Panc1 (cell line): Measurements from ENCODE around the gene KCND3.

Source experiments
- POLR2AphosphoS5 ChIP-seq: IDR thresholded peaks from 2 replicates; pipeline ENCODE4 v1.6.1; 2012; ENCODE audit warnings: mild to moderate bottlenecking, low read depth, low read length, moderate library complexity
- TF ChIP-seq, protein P1 (sequence below): fragments of 450-650 bp; IDR thresholded peaks from 2 replicates; pipeline ENCODE4 v1.5.1; 2017; ENCODE audit warnings: mild to moderate bottlenecking

DNA sequence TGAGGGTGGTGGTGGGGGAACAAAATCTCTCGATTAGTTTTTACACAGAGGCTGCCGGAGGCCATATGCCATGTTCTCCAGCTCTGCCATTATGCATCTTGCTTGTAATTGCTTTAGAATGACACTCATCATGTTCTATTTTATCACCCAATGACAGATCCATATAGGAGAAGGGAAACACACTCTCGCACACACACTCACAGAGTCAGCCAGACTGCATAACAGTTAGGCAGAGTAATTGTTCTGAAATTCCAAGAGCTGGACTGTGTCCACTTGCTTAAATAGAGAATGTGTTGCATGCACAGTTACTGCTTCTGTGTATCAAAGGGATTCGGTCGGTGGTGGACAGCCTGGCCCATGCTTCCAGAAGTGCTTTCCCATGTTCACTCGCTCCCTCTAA lies 30.6 kb downstream of the KCND3 start:
- no peak for TF ChIP-seq POLR2AphosphoS5
- TF ChIP-seq, protein P1, sequence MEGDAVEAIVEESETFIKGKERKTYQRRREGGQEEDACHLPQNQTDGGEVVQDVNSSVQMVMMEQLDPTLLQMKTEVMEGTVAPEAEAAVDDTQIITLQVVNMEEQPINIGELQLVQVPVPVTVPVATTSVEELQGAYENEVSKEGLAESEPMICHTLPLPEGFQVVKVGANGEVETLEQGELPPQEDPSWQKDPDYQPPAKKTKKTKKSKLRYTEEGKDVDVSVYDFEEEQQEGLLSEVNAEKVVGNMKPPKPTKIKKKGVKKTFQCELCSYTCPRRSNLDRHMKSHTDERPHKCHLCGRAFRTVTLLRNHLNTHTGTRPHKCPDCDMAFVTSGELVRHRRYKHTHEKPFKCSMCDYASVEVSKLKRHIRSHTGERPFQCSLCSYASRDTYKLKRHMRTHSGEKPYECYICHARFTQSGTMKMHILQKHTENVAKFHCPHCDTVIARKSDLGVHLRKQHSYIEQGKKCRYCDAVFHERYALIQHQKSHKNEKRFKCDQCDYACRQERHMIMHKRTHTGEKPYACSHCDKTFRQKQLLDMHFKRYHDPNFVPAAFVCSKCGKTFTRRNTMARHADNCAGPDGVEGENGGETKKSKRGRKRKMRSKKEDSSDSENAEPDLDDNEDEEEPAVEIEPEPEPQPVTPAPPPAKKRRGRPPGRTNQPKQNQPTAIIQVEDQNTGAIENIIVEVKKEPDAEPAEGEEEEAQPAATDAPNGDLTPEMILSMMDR = no peak
